GM21390 (cell line): ENCODE results near the gene PDCD4.
A peak's percentile ranks its signal among the peaks of the same experiment; 100 is the strongest.

Experiments
- ATAC-seq: cut with Tn5 transposase; IDR thresholded peaks from one replicate; pipeline ENCODE4 v1.9.1; 2021; ENCODE audit not compliant: unreplicated experiment

Gene PDCD4

GRCh38 chr10:110918269-110918642, 46.5 kb downstream of the PDCD4 start:
- no peak for ATAC-seq

DNA sequence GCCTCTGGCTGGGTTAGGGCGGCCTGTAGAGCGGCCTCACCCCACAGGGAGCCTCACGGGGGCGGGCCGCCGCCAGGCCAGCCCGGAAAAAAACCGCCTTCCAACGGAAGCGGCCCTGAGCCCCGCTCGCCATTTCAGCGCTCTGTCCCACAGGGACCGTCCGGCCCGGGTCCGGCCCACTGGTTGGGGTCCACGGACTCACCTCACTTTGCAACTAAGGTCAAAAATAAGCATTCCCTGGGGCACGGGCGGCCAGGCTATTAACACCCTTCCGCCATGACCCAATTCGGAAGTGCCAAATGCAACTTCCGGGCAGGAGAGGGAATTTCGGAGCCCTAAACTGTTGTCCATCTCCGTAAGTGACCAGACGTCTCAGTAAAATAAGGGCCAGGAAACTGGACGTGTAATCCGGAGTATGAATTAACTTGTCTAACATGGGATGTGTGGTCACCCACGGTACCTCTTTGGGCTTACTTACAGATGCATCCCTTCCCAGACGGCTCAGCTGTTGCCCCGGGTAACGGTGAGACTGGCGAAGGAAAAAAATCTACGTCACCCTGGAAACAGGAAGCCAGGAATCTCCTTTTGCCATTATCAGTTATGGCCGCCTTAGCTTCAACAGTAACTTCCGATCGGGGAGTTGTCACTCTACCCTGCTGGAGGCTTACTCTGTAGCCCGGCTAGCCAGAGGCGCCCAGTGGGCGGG, 47.1 kb downstream of the PDCD4 start, which contains the start of gene BBIP1:
Gene BBIP1 (minus strand): TSS at position 538 of the 706 bp plus-strand sequence. CDS start 1,023 bp downstream, outside the sequence.
- ATAC-seq = peak; percentile 77

DNA sequence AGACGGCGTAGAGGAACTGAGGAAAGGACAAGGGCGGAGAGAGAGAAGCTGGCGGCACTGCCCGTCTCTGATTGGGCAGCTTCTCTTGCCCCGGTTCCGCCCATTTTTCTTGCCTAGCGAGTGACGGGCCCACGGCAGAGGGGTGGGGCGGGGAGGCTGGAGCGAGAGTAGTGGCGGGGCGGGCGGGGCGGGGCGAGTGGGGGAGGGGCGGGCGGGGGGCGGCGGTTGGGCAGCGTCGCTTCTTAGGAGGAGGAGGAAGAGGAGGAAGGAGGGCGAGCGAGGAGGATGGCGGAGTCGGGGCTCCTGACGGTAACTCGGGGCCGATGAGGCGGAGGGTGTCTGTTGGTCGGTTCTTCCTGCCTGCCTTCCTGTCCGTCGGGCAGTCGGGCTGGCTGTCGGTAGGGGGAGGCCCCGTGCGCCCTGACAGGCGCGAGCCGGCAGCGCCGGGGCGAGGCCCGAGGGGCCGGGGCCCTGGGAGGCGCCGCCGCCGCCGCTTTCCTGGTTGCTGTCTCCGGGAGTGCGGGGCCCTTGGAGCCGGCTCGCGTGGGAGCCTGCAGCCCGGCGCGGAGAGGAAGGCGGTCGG, 47.7 kb downstream of the PDCD4 start, which contains the start of gene SHOC2:
Gene SHOC2 (plus strand): TSS at position 256 of the 583 bp plus-strand sequence. CDS start 44,755 bp downstream, outside the sequence.
- ATAC-seq = peak; percentile 2

GRCh38 chr10:110919971-110920881, 48.5 kb downstream of the PDCD4 start:
- peak; percentile 35 for ATAC-seq

GRCh38 chr10:110923856-110924493, 52.2 kb downstream of the PDCD4 start:
- peak; percentile 26 for ATAC-seq

- no peak for ATAC-seq
Observed at GRCh38 chr10:110927461-110927860, 55.7 kb downstream of the PDCD4 start.

DNA sequence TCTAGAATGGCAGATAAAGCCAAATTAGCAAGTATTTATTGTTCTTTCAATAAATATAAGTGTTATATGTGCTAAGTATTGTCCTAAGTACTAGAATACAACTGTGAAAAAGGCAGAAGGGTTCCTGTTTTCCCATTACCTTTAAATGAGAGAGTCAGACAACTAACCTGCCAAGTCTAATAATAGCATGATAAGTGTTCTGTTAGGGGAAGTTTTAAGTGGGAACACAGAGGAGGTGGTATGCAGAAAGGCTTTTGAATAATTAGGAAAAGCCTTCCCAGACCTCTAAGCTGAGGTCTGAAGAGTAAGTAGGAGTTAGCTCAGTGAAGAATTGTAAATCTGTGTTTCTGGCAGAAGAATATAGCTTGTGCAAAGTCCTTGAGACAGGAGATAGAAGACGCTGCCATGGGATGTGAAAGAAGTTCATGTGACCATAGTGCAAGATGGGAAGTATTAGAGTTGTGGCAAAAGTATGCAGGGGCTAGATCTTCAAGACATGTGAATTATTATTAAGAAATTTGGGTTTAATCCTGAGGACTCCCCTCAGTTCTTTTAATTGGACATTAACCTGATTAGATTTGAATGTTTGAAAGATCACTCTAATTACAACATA, 60.1 kb downstream of the PDCD4 start:
- ATAC-seq = no peak

DNA sequence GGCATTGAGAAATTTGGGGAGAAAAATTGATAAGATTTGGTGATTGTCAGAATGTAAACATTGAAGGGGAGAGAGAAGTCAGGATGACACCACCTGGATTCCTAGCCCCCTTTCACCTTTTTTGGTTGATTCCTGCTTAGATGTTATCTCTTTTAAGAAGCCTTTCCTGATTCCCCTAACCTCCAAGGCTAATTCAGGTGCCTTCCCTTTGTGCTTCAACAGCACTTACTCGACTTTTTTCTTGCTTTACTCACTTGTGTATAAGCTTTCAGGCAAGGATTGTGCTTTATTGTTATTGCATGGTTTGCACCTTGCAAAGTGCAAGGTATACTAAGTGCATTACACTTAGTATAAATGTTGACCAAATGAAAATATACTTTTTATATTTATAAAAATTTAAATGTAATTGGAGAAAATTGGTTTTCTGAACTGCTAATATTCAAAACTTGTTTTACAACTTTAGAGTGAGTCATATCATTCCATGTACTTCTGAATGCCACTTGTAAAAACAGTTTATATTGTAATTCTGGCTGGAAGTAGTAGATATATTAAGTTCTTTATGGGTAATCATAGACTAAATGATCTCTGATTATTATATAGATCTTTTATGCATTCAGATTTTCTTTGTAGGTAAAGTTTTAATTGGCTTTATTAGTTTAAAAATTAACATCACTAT, 60.9 kb downstream of the PDCD4 start:
- ATAC-seq = no peak

DNA sequence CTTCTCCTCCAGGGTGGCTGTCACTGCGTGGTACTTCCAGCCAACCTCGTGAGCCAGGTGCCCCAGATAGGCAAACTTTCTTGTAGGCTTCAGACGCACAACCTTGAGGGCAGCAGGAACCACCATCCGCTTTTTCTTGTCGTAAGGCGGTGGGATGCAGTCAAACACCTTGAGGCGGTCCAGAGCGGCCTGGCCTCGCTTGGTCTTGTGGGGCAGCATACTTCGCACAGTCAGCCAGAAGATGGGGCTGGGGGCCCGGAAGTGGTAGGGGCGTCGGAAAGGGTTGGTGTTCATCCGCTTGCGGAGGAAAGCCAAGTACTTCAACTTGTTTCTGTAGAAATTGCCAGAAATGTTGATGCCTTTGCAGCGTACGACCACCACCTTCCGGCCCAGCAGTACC, 65.0 kb downstream of the PDCD4 start:
- ATAC-seq = no peak

- ATAC-seq = no peak
Observed at GRCh38 chr10:110939419-110939818, 67.7 kb downstream of the PDCD4 start.

GRCh38 chr10:110944792-110945396, 73.2 kb downstream of the PDCD4 start:
- no peak for ATAC-seq

DNA sequence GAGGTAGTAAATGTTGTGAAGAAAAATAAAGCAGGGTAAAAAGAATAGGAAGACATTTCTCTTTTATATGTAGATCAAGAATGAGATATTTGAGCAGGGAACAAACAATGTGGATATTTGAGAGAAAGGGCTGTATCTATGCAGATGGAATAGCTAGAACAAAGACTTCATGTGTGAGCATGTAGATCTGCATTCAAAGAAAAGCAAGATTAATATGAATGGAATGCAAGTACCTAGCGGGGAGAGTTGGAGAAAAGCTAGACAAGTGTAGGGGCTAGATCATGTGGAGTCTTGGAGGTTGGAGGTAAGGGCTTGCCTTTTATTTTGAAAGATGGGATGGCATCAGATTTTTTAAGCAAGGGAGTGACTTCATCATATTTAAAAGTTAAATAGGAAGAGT, 74.8 kb downstream of the PDCD4 start:
- ATAC-seq = no peak

GRCh38 chr10:110947061-110947595, 75.4 kb downstream of the PDCD4 start:
- ATAC-seq = no peak
